HEK293 (cell line): ENCODE results near the gene MAP1LC3A.

ENCODE experiments used
- CTCF ChIA-PET: fragments of 350-600 bp; formaldehyde crosslinking; extraction: SDS; loops from one replicate; lab custom pipeline; 2021; ENCODE audit warnings: antibody characterized with exemption; lab: Yijun Ruan, JAX
- POLR2A ChIA-PET: fragments of 300-600 bp; formaldehyde crosslinking; extraction: SDS; loops from one replicate; lab custom pipeline; 2020; ENCODE audit warnings: antibody characterized with exemption, inconsistent platforms; lab: Yijun Ruan, JAX
- H3K27ac ChIP-seq: fragments of 200-500 bp; sonication (Bioruptor generic); 2 replicates; pipeline ENCODE4 v1.5.1; 2014; ENCODE audit warnings: low read depth, low read length, control low read depth, inconsistent platforms; ENCODE audit errors: extremely low read depth
- H3K36me3 ChIP-seq, 2 experiments: fragments of 200-500 bp in 1 of 2; sonication (Bioruptor generic) in 1 of 2; 1 replicate in 1 of 2; 2 replicates in 1 of 2; pipeline ENCODE4 v1.5.1; 2014 to 2017; ENCODE audit warnings: inconsistent platforms in 2 of 2, low read length in 2 of 2; ENCODE audit not compliant: control insufficient read depth in 2 of 2, insufficient read depth in 1 of 2
- H3K4me1 ChIP-seq: fragments of 200-500 bp; sonication (Bioruptor generic); 2 replicates; pipeline ENCODE4 v1.5.1; 2014; ENCODE audit warnings: mild to moderate bottlenecking, low read length, inconsistent platforms; ENCODE audit not compliant: control insufficient read depth, insufficient read depth
- H3K4me3 ChIP-seq: 2 replicates; pipeline ENCODE4 v1.5.1; 2011; ENCODE audit warnings: low read depth, mild to moderate bottlenecking, control low read depth, low read length, moderate library complexity
- H3K9me3 ChIP-seq: fragments of 200-500 bp; sonication (Bioruptor generic); 2 replicates; pipeline ENCODE4 v1.5.1; 2014; ENCODE audit warnings: low read depth, low read length, inconsistent platforms; ENCODE audit not compliant: control insufficient read depth, insufficient read depth
- GFI1B ChIP-seq: fragments of 450-650 bp; formaldehyde crosslinking; IDR thresholded peaks from 2 replicates; pipeline ENCODE4 v1.5.1; 2016; ENCODE audit warnings: missing biosample characterization, missing genetic modification characterization
- IKZF3 ChIP-seq: fragments of 450-650 bp; IDR thresholded peaks from 2 replicates; pipeline ENCODE4 v1.5.0; 2018; ENCODE audit warnings: missing biosample characterization, mild to moderate bottlenecking, missing genetic modification characterization, moderate library complexity
- KLF9 ChIP-seq: fragments of 450-650 bp; formaldehyde crosslinking; IDR thresholded peaks from 2 replicates; pipeline ENCODE4 v1.5.1; 2016; ENCODE audit warnings: missing biosample characterization, missing genetic modification characterization, low read depth
- PRDM1 ChIP-seq: fragments of 450-650 bp; formaldehyde crosslinking; IDR thresholded peaks from 2 replicates; pipeline ENCODE4; 2016; ENCODE audit warnings: missing biosample characterization, missing genetic modification characterization
- SCRT1 ChIP-seq: fragments of 450-650 bp; formaldehyde crosslinking; IDR thresholded peaks from 2 replicates; pipeline ENCODE4 v1.5.1; 2016; ENCODE audit warnings: missing biosample characterization, missing genetic modification characterization, borderline replicate concordance
- ZFP37 ChIP-seq: fragments of 450-650 bp; formaldehyde crosslinking; IDR thresholded peaks from 2 replicates; pipeline ENCODE4 v1.5.1; 2016; ENCODE audit warnings: missing biosample characterization, missing genetic modification characterization
- ZNF114 ChIP-seq: fragments of 450-650 bp; formaldehyde crosslinking; IDR thresholded peaks from 2 replicates; pipeline ENCODE4 v1.5.0; 2017; ENCODE audit warnings: missing biosample characterization, missing genetic modification characterization
- ZNF2 ChIP-seq: fragments of 450-650 bp; formaldehyde crosslinking; IDR thresholded peaks from 2 replicates; pipeline ENCODE4 v1.5.1; 2016; ENCODE audit warnings: missing biosample characterization, missing genetic modification characterization
- ZNF214 ChIP-seq: fragments of 450-650 bp; formaldehyde crosslinking; IDR thresholded peaks from 2 replicates; pipeline ENCODE4 v1.5.1; 2017; ENCODE audit warnings: missing biosample characterization, mild to moderate bottlenecking, missing genetic modification characterization, borderline replicate concordance
- ZNF221 ChIP-seq: fragments of 450-650 bp; formaldehyde crosslinking; IDR thresholded peaks from 2 replicates; pipeline ENCODE4 v1.5.1; 2017; ENCODE audit warnings: missing biosample characterization, missing genetic modification characterization, borderline replicate concordance
- ZNF37A ChIP-seq: fragments of 450-650 bp; IDR thresholded peaks from 2 replicates; pipeline ENCODE4 v1.5.1; 2018; ENCODE audit warnings: missing biosample characterization, missing genetic modification characterization
- ZNF391 ChIP-seq: fragments of 450-650 bp; formaldehyde crosslinking; IDR thresholded peaks from 2 replicates; pipeline ENCODE4 v1.5.1; 2016; ENCODE audit warnings: low read depth, missing biosample characterization, missing genetic modification characterization, borderline replicate concordance
- ZNF48 ChIP-seq: fragments of 450-650 bp; formaldehyde crosslinking; IDR thresholded peaks from 2 replicates; pipeline ENCODE4 v1.5.1; 2016; ENCODE audit warnings: missing biosample characterization, missing genetic modification characterization
- ZNF501 ChIP-seq: fragments of 450-650 bp; formaldehyde crosslinking; IDR thresholded peaks from 2 replicates; pipeline ENCODE4 v1.5.1; 2016; ENCODE audit warnings: missing biosample characterization, missing genetic modification characterization
- ZNF530 ChIP-seq: fragments of 450-650 bp; formaldehyde crosslinking; IDR thresholded peaks from 2 replicates; pipeline ENCODE4 v1.5.1; 2016; ENCODE audit warnings: low read depth, missing biosample characterization, missing genetic modification characterization
- ZNF600 ChIP-seq: fragments of 450-650 bp; formaldehyde crosslinking; IDR thresholded peaks from 2 replicates; pipeline ENCODE4 v1.5.1; 2016; ENCODE audit warnings: missing biosample characterization, missing genetic modification characterization
- ZNF658 ChIP-seq: fragments of 450-650 bp; formaldehyde crosslinking; IDR thresholded peaks from 2 replicates; pipeline ENCODE4; 2016; ENCODE audit warnings: missing biosample characterization, missing genetic modification characterization
- ZNF768 ChIP-seq: fragments of 450-650 bp; formaldehyde crosslinking; IDR thresholded peaks from 2 replicates; pipeline ENCODE4 v1.5.1; 2018; ENCODE audit warnings: missing biosample characterization, mild to moderate bottlenecking, missing genetic modification characterization
- ZNF791 ChIP-seq: fragments of 450-650 bp; formaldehyde crosslinking; IDR thresholded peaks from 2 replicates; pipeline ENCODE4 v1.5.1; 2016; ENCODE audit warnings: missing biosample characterization, missing genetic modification characterization
- ZNF792 ChIP-seq: fragments of 450-650 bp; formaldehyde crosslinking; IDR thresholded peaks from 2 replicates; pipeline ENCODE4 v1.5.1; 2016; ENCODE audit warnings: missing biosample characterization, missing genetic modification characterization
- ZNF843 ChIP-seq: fragments of 450-650 bp; formaldehyde crosslinking; IDR thresholded peaks from 2 replicates; pipeline ENCODE4 v1.5.1; 2016; ENCODE audit warnings: missing biosample characterization, missing genetic modification characterization
- TF ChIP-seq, protein P1 (sequence below): fragments of 450-650 bp; formaldehyde crosslinking; IDR thresholded peaks from 2 replicates; pipeline ENCODE4 v1.5.1; 2017; ENCODE audit warnings: missing biosample characterization, missing genetic modification characterization
- TF ChIP-seq, protein P2 (sequence below): fragments of 450-650 bp; formaldehyde crosslinking; IDR thresholded peaks from 2 replicates; pipeline ENCODE4 v1.5.1; 2016; ENCODE audit warnings: missing biosample characterization, missing genetic modification characterization, borderline replicate concordance
- TF ChIP-seq, protein P3 (sequence below): fragments of 450-650 bp; formaldehyde crosslinking; IDR thresholded peaks from 2 replicates; pipeline ENCODE4 v1.5.1; 2016; ENCODE audit warnings: missing biosample characterization, missing genetic modification characterization
- TF ChIP-seq, protein P4 (sequence below): fragments of 450-650 bp; formaldehyde crosslinking; IDR thresholded peaks from 2 replicates; pipeline ENCODE4 v1.5.0; 2017; ENCODE audit warnings: missing biosample characterization, missing genetic modification characterization, borderline replicate concordance

The MAP1LC3A gene

DNA sequence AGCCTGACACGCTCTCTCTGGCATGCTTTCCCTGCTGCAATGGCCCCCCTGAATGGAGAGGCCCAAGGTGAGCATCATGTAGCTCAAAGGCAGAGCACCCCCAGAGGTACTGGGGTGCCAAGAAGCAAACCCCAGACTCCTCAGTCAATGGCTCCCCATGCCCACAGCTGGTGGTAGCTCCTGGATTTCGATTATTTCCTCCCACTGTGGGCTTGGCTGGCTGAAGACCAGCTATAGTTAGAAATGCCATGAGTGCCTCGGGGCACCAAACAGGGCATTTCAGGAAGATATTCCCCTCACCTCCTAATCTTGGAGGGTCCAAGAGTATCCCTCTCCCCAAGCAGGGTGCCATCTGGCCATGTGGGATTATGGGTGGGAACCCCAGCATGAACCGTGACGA is 16.8 kb downstream of the MAP1LC3A start:
- H3K4me3 ChIP-seq = no peak overlapping the region
- POLR2A ChIA-PET = no interaction called here
- H3K36me3 ChIP-seq = peaks cover 0 to 10% of the 10 kb centered on the region in 2 experiments; a peak in 2 of 3 replicates
- CTCF ChIA-PET = interaction anchor here (0.6 to 1.2 kb wide), 2 partner anchors 27 to 194 kb away, joined by 3 to 4 read pairs; no protein-coding TSS in a partner anchor
- H3K27ac ChIP-seq = no peak overlapping the region
- H3K9me3 ChIP-seq = no peaks in the 10 kb centered on the region
- TF ChIP-seq ZNF600 (tag by site-specific recombination) (no peak), ZNF114 (tag by site-specific recombination) (no peak), ZNF792 (no peak), ZFP37 (no peak), ZNF501 (tag by site-specific recombination) (no peak), GFI1B (tag by site-specific recombination) (no peak), ZNF658 (no peak), ZNF37A (tag by site-specific recombination) (no peak), ZNF530 (tag by site-specific recombination) (no peak), ZNF221 (tag by site-specific recombination) (no peak), ZNF214 (tag by site-specific recombination) (no peak), SCRT1 (tag by site-specific recombination) (no peak), PRDM1 (tag by site-specific recombination) (no peak), ZNF2 (tag by site-specific recombination) (no peak), ZNF391 (no peak), KLF9 (tag by site-specific recombination) (no peak), ZNF791 (no peak), ZNF843 (no peak)
- TF ChIP-seq, protein P1, sequence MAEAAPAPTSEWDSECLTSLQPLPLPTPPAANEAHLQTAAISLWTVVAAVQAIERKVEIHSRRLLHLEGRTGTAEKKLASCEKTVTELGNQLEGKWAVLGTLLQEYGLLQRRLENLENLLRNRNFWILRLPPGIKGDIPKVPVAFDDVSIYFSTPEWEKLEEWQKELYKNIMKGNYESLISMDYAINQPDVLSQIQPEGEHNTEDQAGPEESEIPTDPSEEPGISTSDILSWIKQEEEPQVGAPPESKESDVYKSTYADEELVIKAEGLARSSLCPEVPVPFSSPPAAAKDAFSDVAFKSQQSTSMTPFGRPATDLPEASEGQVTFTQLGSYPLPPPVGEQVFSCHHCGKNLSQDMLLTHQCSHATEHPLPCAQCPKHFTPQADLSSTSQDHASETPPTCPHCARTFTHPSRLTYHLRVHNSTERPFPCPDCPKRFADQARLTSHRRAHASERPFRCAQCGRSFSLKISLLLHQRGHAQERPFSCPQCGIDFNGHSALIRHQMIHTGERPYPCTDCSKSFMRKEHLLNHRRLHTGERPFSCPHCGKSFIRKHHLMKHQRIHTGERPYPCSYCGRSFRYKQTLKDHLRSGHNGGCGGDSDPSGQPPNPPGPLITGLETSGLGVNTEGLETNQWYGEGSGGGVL (tag by site-specific recombination) = no peak
- TF ChIP-seq, protein P2, sequence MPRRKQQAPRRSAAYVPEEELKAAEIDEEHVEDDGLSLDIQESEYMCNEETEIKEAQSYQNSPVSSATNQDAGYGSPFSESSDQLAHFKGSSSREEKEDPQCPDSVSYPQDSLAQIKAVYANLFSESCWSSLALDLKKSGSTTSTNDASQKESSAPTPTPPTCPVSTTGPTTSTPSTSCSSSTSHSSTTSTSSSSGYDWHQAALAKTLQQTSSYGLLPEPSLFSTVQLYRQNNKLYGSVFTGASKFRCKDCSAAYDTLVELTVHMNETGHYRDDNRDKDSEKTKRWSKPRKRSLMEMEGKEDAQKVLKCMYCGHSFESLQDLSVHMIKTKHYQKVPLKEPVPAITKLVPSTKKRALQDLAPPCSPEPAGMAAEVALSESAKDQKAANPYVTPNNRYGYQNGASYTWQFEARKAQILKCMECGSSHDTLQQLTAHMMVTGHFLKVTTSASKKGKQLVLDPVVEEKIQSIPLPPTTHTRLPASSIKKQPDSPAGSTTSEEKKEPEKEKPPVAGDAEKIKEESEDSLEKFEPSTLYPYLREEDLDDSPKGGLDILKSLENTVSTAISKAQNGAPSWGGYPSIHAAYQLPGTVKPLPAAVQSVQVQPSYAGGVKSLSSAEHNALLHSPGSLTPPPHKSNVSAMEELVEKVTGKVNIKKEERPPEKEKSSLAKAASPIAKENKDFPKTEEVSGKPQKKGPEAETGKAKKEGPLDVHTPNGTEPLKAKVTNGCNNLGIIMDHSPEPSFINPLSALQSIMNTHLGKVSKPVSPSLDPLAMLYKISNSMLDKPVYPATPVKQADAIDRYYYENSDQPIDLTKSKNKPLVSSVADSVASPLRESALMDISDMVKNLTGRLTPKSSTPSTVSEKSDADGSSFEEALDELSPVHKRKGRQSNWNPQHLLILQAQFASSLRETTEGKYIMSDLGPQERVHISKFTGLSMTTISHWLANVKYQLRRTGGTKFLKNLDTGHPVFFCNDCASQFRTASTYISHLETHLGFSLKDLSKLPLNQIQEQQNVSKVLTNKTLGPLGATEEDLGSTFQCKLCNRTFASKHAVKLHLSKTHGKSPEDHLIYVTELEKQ (tag by site-specific recombination) = no peak
- H3K4me1 ChIP-seq = no peaks in the 10 kb centered on the region

DNA sequence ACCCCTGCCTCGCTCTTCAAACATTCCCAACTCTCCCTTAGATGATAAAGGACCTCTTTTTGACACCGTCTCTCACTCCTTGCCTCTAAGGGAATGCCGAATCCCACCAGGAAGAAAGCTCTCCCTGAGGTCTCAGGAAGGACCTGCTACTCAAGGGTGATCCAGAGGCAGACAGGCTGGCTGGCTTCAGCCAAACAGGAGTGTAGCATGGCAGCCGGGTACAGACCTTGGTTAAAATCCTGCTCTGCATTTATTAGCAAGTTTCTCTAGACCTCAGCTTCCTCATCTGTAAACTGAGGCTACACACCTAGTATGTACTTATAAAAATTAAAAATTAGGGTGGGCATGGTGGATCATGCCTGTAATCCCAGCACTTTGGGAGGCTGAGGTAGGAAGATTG is 17.2 kb downstream of the MAP1LC3A start:
- no peaks in the 10 kb centered on the region for H3K4me1 ChIP-seq
- ChIA-PET POLR2A (no interaction called here), CTCF (interaction anchor here (0.6 kb wide), 1 partner anchor 27 kb away, joined by 3 read pairs; no protein-coding TSS in a partner anchor)
- H3K36me3 ChIP-seq = peaks cover 0 to 12% of the 10 kb centered on the region in 2 experiments; a peak in 2 of 3 replicates
- TF ChIP-seq ZNF48 = no peak
- TF ChIP-seq, protein P3, sequence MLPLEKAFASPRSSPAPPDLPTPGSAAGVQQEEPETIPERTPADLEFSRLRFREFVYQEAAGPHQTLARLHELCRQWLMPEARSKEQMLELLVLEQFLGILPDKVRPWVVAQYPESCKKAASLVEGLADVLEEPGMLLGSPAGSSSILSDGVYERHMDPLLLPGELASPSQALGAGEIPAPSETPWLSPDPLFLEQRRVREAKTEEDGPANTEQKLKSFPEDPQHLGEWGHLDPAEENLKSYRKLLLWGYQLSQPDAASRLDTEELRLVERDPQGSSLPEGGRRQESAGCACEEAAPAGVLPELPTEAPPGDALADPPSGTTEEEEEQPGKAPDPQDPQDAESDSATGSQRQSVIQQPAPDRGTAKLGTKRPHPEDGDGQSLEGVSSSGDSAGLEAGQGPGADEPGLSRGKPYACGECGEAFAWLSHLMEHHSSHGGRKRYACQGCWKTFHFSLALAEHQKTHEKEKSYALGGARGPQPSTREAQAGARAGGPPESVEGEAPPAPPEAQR (tag by site-specific recombination) = no peak
- no peak for TF ChIP-seq ZNF768 (tag by site-specific recombination)
- TF ChIP-seq, protein P4, sequence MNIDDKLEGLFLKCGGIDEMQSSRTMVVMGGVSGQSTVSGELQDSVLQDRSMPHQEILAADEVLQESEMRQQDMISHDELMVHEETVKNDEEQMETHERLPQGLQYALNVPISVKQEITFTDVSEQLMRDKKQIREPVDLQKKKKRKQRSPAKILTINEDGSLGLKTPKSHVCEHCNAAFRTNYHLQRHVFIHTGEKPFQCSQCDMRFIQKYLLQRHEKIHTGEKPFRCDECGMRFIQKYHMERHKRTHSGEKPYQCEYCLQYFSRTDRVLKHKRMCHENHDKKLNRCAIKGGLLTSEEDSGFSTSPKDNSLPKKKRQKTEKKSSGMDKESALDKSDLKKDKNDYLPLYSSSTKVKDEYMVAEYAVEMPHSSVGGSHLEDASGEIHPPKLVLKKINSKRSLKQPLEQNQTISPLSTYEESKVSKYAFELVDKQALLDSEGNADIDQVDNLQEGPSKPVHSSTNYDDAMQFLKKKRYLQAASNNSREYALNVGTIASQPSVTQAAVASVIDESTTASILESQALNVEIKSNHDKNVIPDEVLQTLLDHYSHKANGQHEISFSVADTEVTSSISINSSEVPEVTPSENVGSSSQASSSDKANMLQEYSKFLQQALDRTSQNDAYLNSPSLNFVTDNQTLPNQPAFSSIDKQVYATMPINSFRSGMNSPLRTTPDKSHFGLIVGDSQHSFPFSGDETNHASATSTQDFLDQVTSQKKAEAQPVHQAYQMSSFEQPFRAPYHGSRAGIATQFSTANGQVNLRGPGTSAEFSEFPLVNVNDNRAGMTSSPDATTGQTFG (tag by site-specific recombination) = no peak
- no peak for TF ChIP-seq PRDM1 (tag by site-specific recombination)
- no peak for TF ChIP-seq IKZF3
- no peak for TF ChIP-seq ZNF530 (tag by site-specific recombination)
- TF ChIP-seq, all 188 proteins: peak for 0
- H3K27ac ChIP-seq = no peak overlapping the region
- H3K9me3 ChIP-seq = no peaks in the 10 kb centered on the region
- H3K4me3 ChIP-seq = no peak overlapping the region
